SK-N-SH (cell line): Measurements from ENCODE around the gene ORMDL3. TPM values are rescaled to one million over a fixed set of nuclear protein-coding genes. Genes with fewer than 3 reads are reported as not detected.

ENCODE experiments used
- CTCF ChIA-PET: fragments of 300-600, 350-600 bp; formaldehyde crosslinking; extraction: SDS; loops from one replicate; lab custom pipeline; 2021; lab: Yijun Ruan, JAX
- POLR2A ChIA-PET: fragments of 350-600 bp; sonication (Branson Sonifier 250); formaldehyde crosslinking; extraction: SDS; loops from one replicate; lab custom pipeline; 2020; ENCODE audit warnings: antibody characterized with exemption, inconsistent platforms; lab: Yijun Ruan, JAX
- DNase-seq: peaks from one replicate; pipeline ENCODE4 v3.0.0; 2012
- H2AFZ ChIP-seq: fragments of 200-600 bp; sonication (generic); 2 replicates; pipeline ENCODE4 v1.8.1; 2016; ENCODE audit warnings: antibody characterized with exemption, mild to moderate bottlenecking, low read depth
- H3F3A ChIP-seq: fragments of 200-600 bp; sonication (generic); replicated peaks from 2 replicates; pipeline ENCODE3; 2016; ENCODE audit warnings: antibody characterized with exemption, mild to moderate bottlenecking; ENCODE audit not compliant: insufficient read depth
- H3K27ac ChIP-seq, 2 experiments: fragments of 200-500 bp in 1 of 2; fragments of 200-600 bp in 1 of 2; sonication (Bioruptor generic) in 1 of 2; sonication (generic), shearing (Covaris generic) in 1 of 2; 2 replicates each; pipeline versions ENCODE4 v1.5.1 to v1.6.1; 2014 to 2016; ENCODE audit warnings: low read depth in 2 of 2, inconsistent platforms in 1 of 2, low read length in 1 of 2, mild to moderate bottlenecking in 1 of 2, mixed read lengths in 1 of 2
- H3K27me3 ChIP-seq: fragments of 200-600 bp; sonication (generic), shearing (Covaris generic); 2 replicates; pipeline ENCODE4 v1.6.1; 2016; ENCODE audit warnings: mixed run types; ENCODE audit not compliant: insufficient read depth
- H3K36me3 ChIP-seq, 2 experiments: fragments of 200-500 bp in 1 of 2; fragments of 200-600 bp in 1 of 2; sonication (Bioruptor generic) in 1 of 2; sonication (generic) in 1 of 2; replicated peaks in 1 of 2; 2 replicates each; pipeline versions ENCODE3 to v1.5.1; 2014 to 2016; ENCODE audit warnings: low read length in 1 of 2, mild to moderate bottlenecking in 1 of 2; ENCODE audit not compliant: insufficient read depth in 2 of 2, control insufficient read depth in 1 of 2
- H3K4me1 ChIP-seq, 2 experiments: fragments of 200-500 bp in 1 of 2; fragments of 200-600 bp in 1 of 2; sonication (Bioruptor generic) in 1 of 2; sonication (generic), shearing (Covaris generic) in 1 of 2; 2 replicates each; pipeline versions ENCODE4 v1.5.1 to v1.6.1; 2014 to 2016; ENCODE audit warnings: low read depth in 1 of 2, low read length in 1 of 2, mixed run types in 1 of 2; ENCODE audit not compliant: insufficient read depth in 2 of 2, control insufficient read depth in 1 of 2
- H3K4me2 ChIP-seq: fragments of 200-600 bp; sonication (generic), shearing (Covaris generic); 2 replicates; pipeline ENCODE4 v1.6.1; 2017; ENCODE audit warnings: mixed run types
- H3K4me3 ChIP-seq, 2 experiments: fragments of 200-500 bp in 1 of 2; fragments of 200-600 bp in 1 of 2; sonication (Bioruptor generic) in 1 of 2; sonication (generic), shearing (Covaris generic) in 1 of 2; 2 replicates each; pipeline versions ENCODE4 v1.5.1 to v1.8.1; 2014 to 2016; ENCODE audit warnings: low read depth in 2 of 2, inconsistent platforms in 1 of 2, low read length in 1 of 2, mild to moderate bottlenecking in 1 of 2, mixed read lengths in 1 of 2, moderate library complexity in 1 of 2
- H3K79me2 ChIP-seq: fragments of 200-600 bp; sonication (generic); 2 replicates; pipeline ENCODE4 v1.8.1; 2017; ENCODE audit warnings: mild to moderate bottlenecking; ENCODE audit not compliant: insufficient read depth
- H3K9ac ChIP-seq: fragments of 200-600 bp; sonication (generic); 2 replicates; pipeline ENCODE4 v1.6.1; 2017; ENCODE audit warnings: mixed run types
- H3K9me2 ChIP-seq: fragments of 200-600 bp; sonication (generic); 2 replicates; pipeline ENCODE4 v1.6.1; 2017; ENCODE audit warnings: mixed run types
- H3K9me3 ChIP-seq: fragments of 200-600 bp; sonication (generic); 2 replicates; pipeline ENCODE4 v1.6.1; 2017; ENCODE audit warnings: mixed run types, mild to moderate bottlenecking, moderate library complexity
- H4K20me1 ChIP-seq: fragments of 200-600 bp; sonication (generic); 2 replicates; pipeline ENCODE4 v1.6.1; 2017; ENCODE audit warnings: mild to moderate bottlenecking, mixed run types; ENCODE audit not compliant: insufficient read depth
- CHD2 ChIP-seq: fragments of 150-350 bp; IDR thresholded peaks from 2 replicates; pipeline ENCODE4 v1.6.1; 2018; ENCODE audit warnings: low read length; ENCODE audit not compliant: partially characterized antibody
- FOXM1 ChIP-seq: IDR thresholded peaks from 2 replicates; pipeline ENCODE4 v1.4.0; 2012; ENCODE audit warnings: low read depth, mild to moderate bottlenecking
- GABPA ChIP-seq: IDR thresholded peaks from 2 replicates; pipeline ENCODE4 v1.4.0; 2012; ENCODE audit warnings: low read depth, mild to moderate bottlenecking
- GATA2 ChIP-seq: sonication (generic); formaldehyde crosslinking; IDR thresholded peaks from 2 replicates; pipeline ENCODE4 v1.5.0; 2020; ENCODE audit warnings: mild to moderate bottlenecking, missing genetic modification reagents
- JUND ChIP-seq: IDR thresholded peaks from 2 replicates; pipeline ENCODE4 v1.4.0; 2012
- MAX ChIP-seq: IDR thresholded peaks from 2 replicates; pipeline ENCODE4 v1.4.0; 2012; ENCODE audit warnings: low read depth
- MEF2A ChIP-seq: IDR thresholded peaks from 2 replicates; pipeline ENCODE4 v1.4.0; 2012; ENCODE audit warnings: low read depth, borderline replicate concordance
- MXI1 ChIP-seq: IDR thresholded peaks from 2 replicates; pipeline ENCODE4 v1.6.1; 2012; ENCODE audit warnings: mild to moderate bottlenecking, low read depth, low read length, improper control_type of control experiment
- PBX3 ChIP-seq: IDR thresholded peaks from 2 replicates; pipeline ENCODE4; 2012
- RXRA ChIP-seq: IDR thresholded peaks from 2 replicates; pipeline ENCODE4 v1.4.0; 2012; ENCODE audit warnings: low read depth, mild to moderate bottlenecking, borderline replicate concordance
- SMC3 ChIP-seq: IDR thresholded peaks from 2 replicates; pipeline ENCODE4 v1.6.1; 2012; ENCODE audit warnings: low read depth, low read length, improper control_type of control experiment
- TAF1 ChIP-seq: IDR thresholded peaks from 2 replicates; pipeline ENCODE4 v1.6.1; 2012; ENCODE audit warnings: low read depth, mild to moderate bottlenecking, low read length, moderate library complexity, borderline replicate concordance
- TCF12 ChIP-seq: IDR thresholded peaks from 2 replicates; pipeline ENCODE4 v1.4.0; 2012
- USF2 ChIP-seq: fragments of 150-350 bp; IDR thresholded peaks from 2 replicates; pipeline ENCODE4 v1.6.1; 2017; ENCODE audit warnings: antibody characterized with exemption, low read length, low read depth, borderline replicate concordance
- ZBTB33 ChIP-seq: IDR thresholded peaks from 2 replicates; pipeline ENCODE4 v1.4.0; 2012; ENCODE audit warnings: low read depth, borderline replicate concordance
- WGBS: methylation state at CpG from one replicate; pipeline ENCODE4 v1.1.6; 2017; ENCODE audit warnings: low lambda C conversion rate; 5-methylcytosine and 5-hydroxymethylcytosine counted together
- polyA plus RNA-seq, 3 experiments: library from polyadenylated mRNA; depleted of rRNA; stranded (reverse); fragments of >200 nt; gene quantifications; 2 replicates each; pipeline ENCODE4 v1.2.3, GENCODE V29; 2012

ORMDL3 gene
- polyA plus RNA-seq, 1 of the 3 experiments (the other 2 are of a cell fraction), result 27.8 TPM

- no peak overlapping the region for H3K9ac ChIP-seq
- H3K9me3 ChIP-seq, result no peaks in the 10 kb centered on the region
- ChIA-PET CTCF (interaction anchor here (0.8 to 5.5 kb wide), 4 partner anchors 19 to 334 kb away, joined by 3 to 56 read pairs (median 4); partner anchors contain the start of gene PSMD3), POLR2A (no interaction called here)
- H3K4me2 ChIP-seq, result no peak overlapping the region
- no peaks in the 10 kb centered on the region for H3F3A ChIP-seq
- H3K4me1 ChIP-seq, result peaks cover 0 to 11% of the 10 kb centered on the region in 2 experiments; a peak in 1 of 4 replicates
- no peak overlapping the region for H2AFZ ChIP-seq
- H3K36me3 ChIP-seq, result no peaks in the 10 kb centered on the region
- 68% methylated on average over 4 of the region's 4 CpGs for WGBS
- no peaks in the 10 kb centered on the region for H4K20me1 ChIP-seq
- no peak overlapping the region for H3K4me3 ChIP-seq
- H3K27me3 ChIP-seq, result no peaks in the 10 kb centered on the region
- TF ChIP-seq CHD2 (no peak), MXI1 (no peak), PBX3 (no peak), TAF1 (no peak), SMC3 (no peak), MAX (no peak), ZBTB33 (no peak), RXRA (no peak), MEF2A (no peak), JUND (no peak), GATA2 (CRISPR knock-in tag) (no peak), USF2 (no peak)
- no peak for DNase-seq
- no peaks in the 10 kb centered on the region for H3K9me2 ChIP-seq
- no peak overlapping the region for H3K27ac ChIP-seq
- no peaks in the 10 kb centered on the region for H3K79me2 ChIP-seq
Observed at GRCh38 chr17:39955726-39956225, 28.4 kb upstream of the ORMDL3 start.

GRCh38 chr17:39954876-39955275 lies 27.5 kb upstream of the ORMDL3 start:
- CTCF ChIA-PET, result interaction anchor here (0.9 to 5.5 kb wide), 5 partner anchors 14 to 72 kb away, joined by 3 to 56 read pairs (median 4); partner anchors contain the start of gene PSMD3

More at GRCh38 chr17:39954876-39955275, 27.5 kb upstream of the ORMDL3 start:
- no peak overlapping the region for H3K4me2 ChIP-seq
- no peaks in the 10 kb centered on the region for H4K20me1 ChIP-seq
- no peaks in the 10 kb centered on the region for H3F3A ChIP-seq
- H3K27ac ChIP-seq, result no peak overlapping the region
- H2AFZ ChIP-seq, result no peak overlapping the region
- WGBS, result 72% methylated on average over 4 of the region's 4 CpGs
- no peaks in the 10 kb centered on the region for H3K36me3 ChIP-seq
- H3K27me3 ChIP-seq, result no peaks in the 10 kb centered on the region
- peaks cover 0 to 11% of the 10 kb centered on the region in 2 experiments; a peak in 1 of 4 replicates for H3K4me1 ChIP-seq
- POLR2A ChIA-PET, result no interaction called here
- no peak overlapping the region for H3K9ac ChIP-seq
- no peak for TF ChIP-seq JUND
- TF ChIP-seq GABPA, result no peak
- no peak for TF ChIP-seq USF2
- no peak for TF ChIP-seq TCF12
- no peak for TF ChIP-seq TAF1
- no peak for TF ChIP-seq CHD2
- no peak for TF ChIP-seq FOXM1
- H3K79me2 ChIP-seq, result no peaks in the 10 kb centered on the region
- H3K9me2 ChIP-seq, result no peaks in the 10 kb centered on the region
- no peak overlapping the region for H3K4me3 ChIP-seq
- no peak for DNase-seq
- no peaks in the 10 kb centered on the region for H3K9me3 ChIP-seq
